Stimulated activated naive CD8-positive, alpha-beta T cell treated with anti-CD3 and anti-CD28 coated beads, Interleukin-15, amount 100 ng/mL, for 72 hours (primary cell): ENCODE data around the gene SCO1.
A peak's percentile ranks its signal among the peaks of the same experiment; 100 is the strongest.
"Not testable (repeated sequence)": the region's sequence is repeated elsewhere in the genome, so short reads cannot be mapped to it uniquely, and the experiment has no call there.

Experiments
- ATAC-seq: fragments of 150-1000 bp; cut with Tn5 transposase; 2 replicates; pipeline ENCODE4 v1.10.0; 2021; ENCODE audit warnings: mild to moderate bottlenecking, moderate library complexity
- DNase-seq, 2 donors: peaks; one replicate each; pipeline ENCODE4 v3.0.0; 2021 to 2022
- H3K27ac Mint-ChIP-seq, 2 donors: one replicate each; pipeline ENCODE4 v1.8.0; 2022; ENCODE audit warnings: mild to moderate bottlenecking in 2 of 2, mixed read lengths in 2 of 2, moderate library complexity in 2 of 2
- H3K27me3 Mint-ChIP-seq: one replicate; pipeline ENCODE4 v1.8.0; 2022; ENCODE audit warnings: mixed read lengths
- H3K4me1 Mint-ChIP-seq: one replicate; pipeline ENCODE4 v1.8.0; 2022; ENCODE audit warnings: mild to moderate bottlenecking, mixed read lengths
- H3K4me3 Mint-ChIP-seq, 2 donors: one replicate each; pipeline ENCODE4 v1.8.0; 2022; ENCODE audit warnings: mild to moderate bottlenecking in 2 of 2, mixed read lengths in 2 of 2, moderate library complexity in 1 of 2
- H3K9me3 Mint-ChIP-seq, 2 donors: one replicate each; pipeline ENCODE4 v1.8.0; 2022; ENCODE audit warnings: mixed read lengths in 2 of 2

SCO1 gene

GRCh38 chr17:10697092-10698081, at the start of gene SCO1, which contains the start of gene ADPRM:
SCO1 (minus strand) TSS chr17:10697533; CDS start chr17:10697507, 26 bp downstream.
ADPRM (plus strand) TSS chr17:10697594; CDS start chr17:10704927, 7,333 bp downstream.
- DNase-seq (peak; percentile 84 to 89), ATAC-seq (peak; percentile 97)
- no peaks in the 10 kb centered on the region for H3K27me3 Mint-ChIP-seq
- H3K27ac Mint-ChIP-seq: peak within 1 kb of the TSS; percentile 97 to 98
- peaks cover 58% of the 10 kb centered on the region for H3K4me1 Mint-ChIP-seq
- peak within 1 kb of the TSS; percentile 92 to 97 for H3K4me3 Mint-ChIP-seq
- H3K9me3 Mint-ChIP-seq: no peaks in the 10 kb centered on the region

GRCh38 chr17:10745231-10745630, 47.9 kb upstream of the SCO1 start:
- Mint-ChIP-seq H3K9me3 (no peaks in the 10 kb centered on the region), H3K4me3 (no peak overlapping the region), H3K27ac (no peak overlapping the region), H3K27me3 (no peaks in the 10 kb centered on the region), H3K4me1 (peaks cover 16% of the 10 kb centered on the region)
- DNase-seq (no peak), ATAC-seq (no peak)

- DNase-seq (no peak), ATAC-seq (peak; percentile 85)
- Mint-ChIP-seq H3K9me3 (no peaks in the 10 kb centered on the region), H3K4me1 (peaks cover 16% of the 10 kb centered on the region), H3K27me3 (no peaks in the 10 kb centered on the region), H3K4me3 (no peak overlapping the region), H3K27ac (peak overlapping the region in 1 of 2 donors; percentile 30)
These were observed 47.2 kb upstream of the SCO1 start for GRCh38 chr17:10744501-10745000.

- Mint-ChIP-seq H3K27ac (no peak overlapping the region), H3K4me1 (peaks cover 16% of the 10 kb centered on the region), H3K4me3 (no peak overlapping the region), H3K27me3 (no peaks in the 10 kb centered on the region), H3K9me3 (no peaks in the 10 kb centered on the region)
- DNase-seq: no peak
- ATAC-seq: no peak
These were observed 46.1 kb upstream of the SCO1 start for GRCh38 chr17:10743316-10744009.

- ATAC-seq (no peak), DNase-seq (no peak)
- peaks cover 16% of the 10 kb centered on the region for H3K4me1 Mint-ChIP-seq
- no peaks in the 10 kb centered on the region for H3K9me3 Mint-ChIP-seq
- H3K27ac Mint-ChIP-seq: peak overlapping the region in 1 of 2 donors; percentile 0
- H3K4me3 Mint-ChIP-seq: no peak overlapping the region
- no peaks in the 10 kb centered on the region for H3K27me3 Mint-ChIP-seq
These were observed 45.1 kb upstream of the SCO1 start for GRCh38 chr17:10742431-10742830.

GRCh38 chr17:10741416-10742135, 44.2 kb upstream of the SCO1 start:
- Mint-ChIP-seq H3K4me1 (peaks cover 21% of the 10 kb centered on the region), H3K9me3 (no peaks in the 10 kb centered on the region), H3K27me3 (no peaks in the 10 kb centered on the region), H3K27ac (no peak overlapping the region), H3K4me3 (no peak overlapping the region)
- no peak for DNase-seq
- ATAC-seq: no peak

- ATAC-seq: no peak
These were observed 42.1 kb upstream of the SCO1 start for GRCh38 chr17:10739386-10739785.

GRCh38 chr17:10738521-10739258, 41.4 kb upstream of the SCO1 start:
- ATAC-seq: no peak
- Mint-ChIP-seq H3K4me3 (no peak overlapping the region), H3K27me3 (no peaks in the 10 kb centered on the region), H3K27ac (no peak overlapping the region), H3K4me1 (peaks cover 6% of the 10 kb centered on the region), H3K9me3 (no peaks in the 10 kb centered on the region)
- no peak for DNase-seq

More at GRCh38 chr17:10739386-10739785, 42.1 kb upstream of the SCO1 start:
- DNase-seq: no peak
- Mint-ChIP-seq H3K27me3 (no peaks in the 10 kb centered on the region), H3K4me3 (no peak overlapping the region), H3K4me1 (peaks cover 12% of the 10 kb centered on the region), H3K9me3 (no peaks in the 10 kb centered on the region), H3K27ac (peak overlapping the region in 1 of 2 donors; percentile 35)

- Mint-ChIP-seq H3K9me3 (no peaks in the 10 kb centered on the region), H3K27ac (no peak overlapping the region), H3K4me3 (no peak overlapping the region), H3K27me3 (no peaks in the 10 kb centered on the region), H3K4me1 (peaks cover 6% of the 10 kb centered on the region)
- ATAC-seq: no peak
- no peak for DNase-seq
These were observed 40.4 kb upstream of the SCO1 start for GRCh38 chr17:10737736-10738135.

GRCh38 chr17:10737168-10737622, 39.9 kb upstream of the SCO1 start:
- peak; percentile 43 for ATAC-seq

GRCh38 chr17:10735821-10736220, 38.5 kb upstream of the SCO1 start:
- no peak overlapping the region for H3K4me3 Mint-ChIP-seq
- H3K27ac Mint-ChIP-seq: no peak overlapping the region
- H3K4me1 Mint-ChIP-seq: peaks cover 11% of the 10 kb centered on the region
- no peaks in the 10 kb centered on the region for H3K27me3 Mint-ChIP-seq
- ATAC-seq: no peak
- no peaks in the 10 kb centered on the region for H3K9me3 Mint-ChIP-seq
- DNase-seq: no peak

More at GRCh38 chr17:10737168-10737622, 39.9 kb upstream of the SCO1 start:
- Mint-ChIP-seq H3K9me3 (no peaks in the 10 kb centered on the region), H3K27me3 (no peaks in the 10 kb centered on the region), H3K4me1 (peaks cover 6% of the 10 kb centered on the region), H3K4me3 (no peak overlapping the region), H3K27ac (no peak overlapping the region)
- peak in 1 of 2 donors; percentile 30 for DNase-seq

GRCh38 chr17:10735251-10735650, 37.9 kb upstream of the SCO1 start:
- DNase-seq (no peak), ATAC-seq (no peak)
- Mint-ChIP-seq H3K27me3 (no peaks in the 10 kb centered on the region), H3K4me1 (peaks cover 17% of the 10 kb centered on the region), H3K27ac (no peak overlapping the region), H3K9me3 (no peaks in the 10 kb centered on the region), H3K4me3 (no peak overlapping the region)

- Mint-ChIP-seq H3K27ac (no peak overlapping the region), H3K4me1 (peaks cover 22% of the 10 kb centered on the region), H3K9me3 (no peaks in the 10 kb centered on the region), H3K4me3 (no peak overlapping the region), H3K27me3 (no peaks in the 10 kb centered on the region)
- ATAC-seq (no peak), DNase-seq (no peak)
These were observed 36.3 kb upstream of the SCO1 start for GRCh38 chr17:10733666-10734065.

GRCh38 chr17:10732121-10732520, 34.8 kb upstream of the SCO1 start:
- H3K9me3 Mint-ChIP-seq, H3K27ac Mint-ChIP-seq, ATAC-seq, DNase-seq, H3K27me3 Mint-ChIP-seq, H3K4me3 Mint-ChIP-seq: not testable (repeated sequence)
- H3K4me1 Mint-ChIP-seq: peaks cover 19% of the 10 kb centered on the region
